ENCODE results near the gene AHRR. TPM values are rescaled to one million over a fixed set of nuclear protein-coding genes. Genes with fewer than 3 reads are reported as not detected.

The AHRR gene
- polyA plus RNA-seq, 3 donors, result 0.15 TPM; not detected in 1

- Histone ChIP-seq H3K27ac (ENCODE audit: low read depth in 1 of 2, low read length in 2 of 2) (no peak overlapping the region), H3K4me1 (ENCODE audit: control insufficient read depth in 1 of 2, insufficient read depth in 2 of 2, low read length in 2 of 2) (no peaks in the 10 kb centered on the region), H2AFZ (ENCODE audit: insufficient read depth, low read depth, low read length, poor library complexity, severe bottlenecking) (no peak overlapping the region), H3K9me3 (replicated peaks in 1 of 2; ENCODE audit: control insufficient read depth in 1 of 2, insufficient read depth in 1 of 2, low read length in 2 of 2) (no peaks in the 10 kb centered on the region), H3K79me2 (ENCODE audit: insufficient read depth, low read length) (no peaks in the 10 kb centered on the region), H3K36me3 (replicated peaks in 1 of 2; ENCODE audit: control insufficient read depth in 1 of 2, insufficient read depth in 2 of 2, low read length in 2 of 2) (no peaks in the 10 kb centered on the region), H3K27me3 (ENCODE audit: control insufficient read depth in 2 of 2, insufficient read depth in 2 of 2, low read length in 2 of 2) (peaks cover 3 to 7% of the 10 kb centered on the region in 2 donors), H4K20me1 (ENCODE audit: insufficient read depth, low read length) (no peaks in the 10 kb centered on the region), H3K9ac (ENCODE audit: insufficient read depth, low read length, poor library complexity, severe bottlenecking) (no peak overlapping the region), H3K4me3 (replicated peaks in 1 of 3; ENCODE audit: low read depth in 2 of 3, low read length in 3 of 3) (no peak overlapping the region), H3K4me2 (replicated peaks; ENCODE audit: extremely low read depth, low read length, poor library complexity, severe bottlenecking) (no peak overlapping the region)
- Mint-ChIP-seq H3K4me1 (no peaks in the 10 kb centered on the region), H3K27ac (no peak overlapping the region), H3K27me3 (ENCODE audit: low read depth in 3 of 3) (peaks cover 16 to 20% (median 16%) of the 10 kb centered on the region in 3 donors), H3K36me3 (no peaks in the 10 kb centered on the region), H3K4me3 (no peak overlapping the region), H3K9me3 (peaks cover 0 to 6% (median 0%) of the 10 kb centered on the region in 7 donors)
- no peak for TF ChIP-seq CTCF (IDR thresholded peaks at IDR 0.05)
- DNase-seq, result no peak
- 97% methylated on average over 4 of the region's 5 CpGs for WGBS (ENCODE audit: insufficient coverage)
- intact Hi-C loops (cut with micrococcal nuclease), result no loop called here
Measured at GRCh38 chr5:334903-335739, 13.6 kb downstream of the AHRR start.

- Histone ChIP-seq H3K36me3 (replicated peaks in 1 of 2; ENCODE audit: control insufficient read depth in 1 of 2, insufficient read depth in 2 of 2, low read length in 2 of 2) (no peaks in the 10 kb centered on the region), H3K4me2 (replicated peaks; ENCODE audit: extremely low read depth, low read length, poor library complexity, severe bottlenecking) (no peak overlapping the region), H4K20me1 (ENCODE audit: insufficient read depth, low read length) (no peaks in the 10 kb centered on the region), H3K9me3 (replicated peaks in 1 of 2; ENCODE audit: control insufficient read depth in 1 of 2, insufficient read depth in 1 of 2, low read length in 2 of 2) (no peaks in the 10 kb centered on the region), H3K4me1 (ENCODE audit: control insufficient read depth in 1 of 2, insufficient read depth in 2 of 2, low read length in 2 of 2) (no peaks in the 10 kb centered on the region), H3K79me2 (ENCODE audit: insufficient read depth, low read length) (no peaks in the 10 kb centered on the region), H3K27me3 (ENCODE audit: control insufficient read depth in 2 of 2, insufficient read depth in 2 of 2, low read length in 2 of 2) (peaks cover 3 to 9% of the 10 kb centered on the region in 2 donors), H3K27ac (ENCODE audit: low read depth in 1 of 2, low read length in 2 of 2) (no peak overlapping the region), H2AFZ (ENCODE audit: insufficient read depth, low read depth, low read length, poor library complexity, severe bottlenecking) (no peak overlapping the region), H3K9ac (ENCODE audit: insufficient read depth, low read length, poor library complexity, severe bottlenecking) (no peak overlapping the region), H3K4me3 (replicated peaks in 1 of 3; ENCODE audit: low read depth in 2 of 3, low read length in 3 of 3) (no peak overlapping the region)
- no peaks in the 10 kb centered on the region for H3K4me1 Mint-ChIP-seq
- H3K27me3 Mint-ChIP-seq (ENCODE audit: low read depth in 3 of 3), result peaks cover 14 to 20% (median 16%) of the 10 kb centered on the region in 3 donors
- intact Hi-C loops (cut with micrococcal nuclease), result no loop called here
- no peaks in the 10 kb centered on the region for H3K36me3 Mint-ChIP-seq
- TF ChIP-seq CTCF (IDR thresholded peaks at IDR 0.05), result no peak
- no peak overlapping the region for H3K4me3 Mint-ChIP-seq
- H3K9me3 Mint-ChIP-seq, result peaks cover 0 to 6% (median 0%) of the 10 kb centered on the region in 7 donors
- 96% methylated on average over 3 of the region's 3 CpGs for WGBS (ENCODE audit: insufficient coverage)
- DNase-seq, result no peak
- no peak overlapping the region for H3K27ac Mint-ChIP-seq
Measured at GRCh38 chr5:335740-336038, 14.2 kb downstream of the AHRR start.
